HL-60 (cell line): Measurements from ENCODE around the gene SLIT1.

Experiments used
- GABPA ChIP-seq: IDR thresholded peaks from 2 replicates; pipeline ENCODE4 v1.6.1; 2012; ENCODE audit warnings: low read depth
- POLR2AphosphoS5 ChIP-seq: IDR thresholded peaks from 2 replicates; pipeline ENCODE4 v1.6.1; 2012; ENCODE audit warnings: low read depth
- TF ChIP-seq, protein P1 (sequence below): IDR thresholded peaks from one replicate; pipeline ENCODE4 v1.5.1; 2011; ENCODE audit warnings: low read length, control low read depth, inconsistent platforms; ENCODE audit not compliant: insufficient read depth

DNA sequence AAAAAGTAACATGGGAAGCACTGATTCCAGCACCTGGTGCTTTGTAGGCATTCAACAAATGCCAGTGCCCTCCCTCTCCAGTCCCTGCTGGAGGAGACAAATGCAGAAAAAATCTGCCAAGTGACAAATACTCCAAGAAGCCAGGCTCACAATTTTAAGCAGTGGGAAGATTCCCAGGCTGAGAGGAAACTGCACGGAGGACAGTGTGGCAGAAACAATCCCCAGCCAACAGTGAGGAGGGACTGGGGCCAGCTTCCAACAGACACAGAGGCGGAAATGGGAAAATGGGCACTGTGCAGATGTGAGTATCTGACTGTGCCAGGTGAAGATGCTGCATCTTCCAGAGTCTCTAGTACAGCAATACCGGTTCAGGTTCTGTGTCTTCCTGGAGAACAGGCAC, 106.3 kb downstream of the SLIT1 start:
- TF ChIP-seq, protein P1, sequence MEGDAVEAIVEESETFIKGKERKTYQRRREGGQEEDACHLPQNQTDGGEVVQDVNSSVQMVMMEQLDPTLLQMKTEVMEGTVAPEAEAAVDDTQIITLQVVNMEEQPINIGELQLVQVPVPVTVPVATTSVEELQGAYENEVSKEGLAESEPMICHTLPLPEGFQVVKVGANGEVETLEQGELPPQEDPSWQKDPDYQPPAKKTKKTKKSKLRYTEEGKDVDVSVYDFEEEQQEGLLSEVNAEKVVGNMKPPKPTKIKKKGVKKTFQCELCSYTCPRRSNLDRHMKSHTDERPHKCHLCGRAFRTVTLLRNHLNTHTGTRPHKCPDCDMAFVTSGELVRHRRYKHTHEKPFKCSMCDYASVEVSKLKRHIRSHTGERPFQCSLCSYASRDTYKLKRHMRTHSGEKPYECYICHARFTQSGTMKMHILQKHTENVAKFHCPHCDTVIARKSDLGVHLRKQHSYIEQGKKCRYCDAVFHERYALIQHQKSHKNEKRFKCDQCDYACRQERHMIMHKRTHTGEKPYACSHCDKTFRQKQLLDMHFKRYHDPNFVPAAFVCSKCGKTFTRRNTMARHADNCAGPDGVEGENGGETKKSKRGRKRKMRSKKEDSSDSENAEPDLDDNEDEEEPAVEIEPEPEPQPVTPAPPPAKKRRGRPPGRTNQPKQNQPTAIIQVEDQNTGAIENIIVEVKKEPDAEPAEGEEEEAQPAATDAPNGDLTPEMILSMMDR: no peak
- TF ChIP-seq POLR2AphosphoS5: no peak
- no peak for TF ChIP-seq GABPA
